ENCODE measurements around the gene ERN1. TPM values are rescaled to one million over a fixed set of nuclear protein-coding genes. Genes with fewer than 3 reads are reported as not detected.

Gene ERN1
- total RNA-seq, 1 experiment from 2014 or later = 79.5 TPM

DNA sequence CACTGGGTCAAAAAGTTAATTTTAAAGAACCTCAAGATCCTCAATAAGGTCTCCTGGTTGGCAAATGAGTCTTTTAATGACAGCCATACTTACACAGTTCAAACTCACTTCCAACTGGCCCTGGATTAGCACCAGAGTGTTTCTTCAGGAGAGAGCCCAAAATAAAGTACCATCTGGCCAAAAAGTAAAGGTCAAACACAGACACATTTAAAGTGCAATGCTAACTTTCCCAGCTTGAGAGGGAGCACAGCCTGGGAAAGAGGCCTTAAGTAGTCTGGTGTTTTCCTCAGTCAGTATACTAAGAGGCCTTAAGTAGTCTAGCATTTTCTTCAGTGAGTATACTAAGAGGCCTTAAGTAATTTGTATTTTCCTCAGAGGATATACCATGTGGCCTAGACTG is 46.6 kb upstream of the ERN1 start:
- no peak overlapping the region for H3K27ac Mint-ChIP-seq (ENCODE audit: low read depth, unreplicated experiment)
- TF ChIP-seq, protein P1, sequence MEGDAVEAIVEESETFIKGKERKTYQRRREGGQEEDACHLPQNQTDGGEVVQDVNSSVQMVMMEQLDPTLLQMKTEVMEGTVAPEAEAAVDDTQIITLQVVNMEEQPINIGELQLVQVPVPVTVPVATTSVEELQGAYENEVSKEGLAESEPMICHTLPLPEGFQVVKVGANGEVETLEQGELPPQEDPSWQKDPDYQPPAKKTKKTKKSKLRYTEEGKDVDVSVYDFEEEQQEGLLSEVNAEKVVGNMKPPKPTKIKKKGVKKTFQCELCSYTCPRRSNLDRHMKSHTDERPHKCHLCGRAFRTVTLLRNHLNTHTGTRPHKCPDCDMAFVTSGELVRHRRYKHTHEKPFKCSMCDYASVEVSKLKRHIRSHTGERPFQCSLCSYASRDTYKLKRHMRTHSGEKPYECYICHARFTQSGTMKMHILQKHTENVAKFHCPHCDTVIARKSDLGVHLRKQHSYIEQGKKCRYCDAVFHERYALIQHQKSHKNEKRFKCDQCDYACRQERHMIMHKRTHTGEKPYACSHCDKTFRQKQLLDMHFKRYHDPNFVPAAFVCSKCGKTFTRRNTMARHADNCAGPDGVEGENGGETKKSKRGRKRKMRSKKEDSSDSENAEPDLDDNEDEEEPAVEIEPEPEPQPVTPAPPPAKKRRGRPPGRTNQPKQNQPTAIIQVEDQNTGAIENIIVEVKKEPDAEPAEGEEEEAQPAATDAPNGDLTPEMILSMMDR (IDR thresholded peaks at IDR 0.05; ENCODE audit: unreplicated experiment) = no peak
- no peaks in the 10 kb centered on the region for H3K27me3 Mint-ChIP-seq (ENCODE audit: insufficient read depth, unreplicated experiment)
- no peak overlapping the region for H3K4me3 Mint-ChIP-seq (ENCODE audit: unreplicated experiment)
- intact Hi-C loops (cut with micrococcal nuclease) = no loop called here
- CTCF ChIA-PET = interaction anchor here (0.6 kb wide), 1 partner anchor 272 kb away, joined by 4 read pairs; no protein-coding TSS in a partner anchor
- H3K9me3 Mint-ChIP-seq (ENCODE audit: unreplicated experiment) = no peaks in the 10 kb centered on the region
- no peak for DNase-seq (ENCODE audit: unreplicated experiment)
- POLR2A ChIA-PET = interaction anchor here (1.5 to 2.0 kb wide), 2 partner anchors 30 to 87 kb away, joined by 3 to 8 read pairs; partner anchors contain the start of gene TEX2
- H3K36me3 Mint-ChIP-seq (ENCODE audit: insufficient read depth, unreplicated experiment) = peaks cover 84% of the 10 kb centered on the region
- no TSS peak for BruUV-seq (replicated peaks)
- H3K4me1 Mint-ChIP-seq (ENCODE audit: insufficient read depth, unreplicated experiment) = peaks cover 13% of the 10 kb centered on the region

DNA sequence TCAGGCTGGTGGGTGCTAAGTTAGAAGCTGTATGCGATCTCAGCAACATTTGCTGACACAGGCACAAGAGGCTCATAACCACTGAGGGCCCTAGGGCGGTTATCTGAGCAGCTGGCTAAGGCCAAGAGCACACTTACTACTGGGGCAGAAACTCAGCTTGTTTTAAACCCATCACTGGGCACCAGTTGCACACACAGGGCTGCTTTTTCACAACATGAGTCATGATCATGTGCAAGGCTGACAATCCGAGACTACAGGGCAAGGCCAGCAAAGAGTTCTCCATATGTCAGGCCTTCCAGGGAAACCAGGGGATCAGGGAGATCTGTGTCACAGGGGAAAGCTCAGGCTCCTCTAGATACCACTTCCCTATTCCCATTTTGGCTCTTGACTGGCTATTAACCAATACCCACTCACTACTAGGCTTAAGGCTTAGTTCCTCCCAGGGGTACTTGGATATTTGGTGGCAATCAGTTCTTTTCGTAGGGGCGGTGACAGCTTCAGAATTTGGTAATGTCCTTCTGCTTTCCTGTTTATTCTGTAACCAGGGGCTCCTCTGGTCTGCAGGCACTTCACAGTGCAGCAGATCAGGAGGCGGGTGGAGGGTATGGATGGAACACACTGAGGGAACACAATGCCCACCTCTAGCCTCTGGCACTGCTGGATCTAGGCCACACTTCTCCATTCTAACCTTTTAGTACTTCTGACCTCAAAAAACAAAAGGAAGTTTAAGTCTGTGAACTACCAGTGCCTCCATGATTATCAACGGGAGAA is 44.9 kb upstream of the ERN1 start:
- no peak overlapping the region for H3K4me3 Mint-ChIP-seq (ENCODE audit: unreplicated experiment)
- BruUV-seq (replicated peaks) = no TSS peak
- CTCF ChIA-PET = interaction anchor here (0.6 to 1.2 kb wide), 2 partner anchors 10 to 20 kb away, joined by 3 to 4 read pairs; no protein-coding TSS in a partner anchor
- POLR2A ChIA-PET = no interaction called here
- no peaks in the 10 kb centered on the region for H3K9me3 Mint-ChIP-seq (ENCODE audit: unreplicated experiment)
- peak; percentile 22 for DNase-seq (ENCODE audit: unreplicated experiment)
- intact Hi-C loops (cut with micrococcal nuclease) = no loop called here
- peaks cover 25% of the 10 kb centered on the region for H3K4me1 Mint-ChIP-seq (ENCODE audit: insufficient read depth, unreplicated experiment)
- no peaks in the 10 kb centered on the region for H3K27me3 Mint-ChIP-seq (ENCODE audit: insufficient read depth, unreplicated experiment)
- peaks cover 85% of the 10 kb centered on the region for H3K36me3 Mint-ChIP-seq (ENCODE audit: insufficient read depth, unreplicated experiment)
- TF ChIP-seq, protein P1 (IDR thresholded peaks at IDR 0.05; ENCODE audit: unreplicated experiment) = no peak
- H3K27ac Mint-ChIP-seq (ENCODE audit: low read depth, unreplicated experiment) = peak overlapping the region; percentile 75

DNA sequence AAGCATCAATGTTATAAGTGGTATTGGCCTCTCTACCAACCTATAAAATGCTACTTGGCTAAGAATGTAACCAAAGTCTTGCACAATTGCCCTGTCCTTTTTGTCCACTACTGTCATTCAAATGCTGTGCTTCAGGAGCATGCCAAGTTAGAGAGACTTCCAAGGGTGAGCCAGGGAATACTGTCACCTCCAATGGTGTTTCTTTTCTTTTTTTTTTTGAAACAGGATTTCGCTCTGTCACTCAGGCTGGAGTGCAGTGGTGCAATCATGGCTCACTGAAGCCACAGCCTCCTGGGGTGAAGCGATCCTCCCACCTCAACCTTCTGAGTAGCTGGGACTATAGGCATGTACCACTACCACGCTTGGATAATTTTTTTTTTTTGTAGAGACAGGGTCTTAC is 43.7 kb upstream of the ERN1 start:
- POLR2A ChIA-PET = no interaction called here
- peaks cover 86% of the 10 kb centered on the region for H3K36me3 Mint-ChIP-seq (ENCODE audit: insufficient read depth, unreplicated experiment)
- H3K27me3 Mint-ChIP-seq (ENCODE audit: insufficient read depth, unreplicated experiment) = no peaks in the 10 kb centered on the region
- H3K4me1 Mint-ChIP-seq (ENCODE audit: insufficient read depth, unreplicated experiment) = peaks cover 26% of the 10 kb centered on the region
- H3K4me3 Mint-ChIP-seq (ENCODE audit: unreplicated experiment) = no peak overlapping the region
- CTCF ChIA-PET = interaction anchor here (0.7 kb wide), 1 partner anchor 59 kb away, joined by 4 read pairs; no protein-coding TSS in a partner anchor
- no peak overlapping the region for H3K27ac Mint-ChIP-seq (ENCODE audit: low read depth, unreplicated experiment)
- BruUV-seq (replicated peaks) = no TSS peak
- DNase-seq (ENCODE audit: unreplicated experiment) = no peak
- intact Hi-C loops (cut with micrococcal nuclease) = no loop called here
- TF ChIP-seq, protein P1 (IDR thresholded peaks at IDR 0.05; ENCODE audit: unreplicated experiment) = no peak
- no peaks in the 10 kb centered on the region for H3K9me3 Mint-ChIP-seq (ENCODE audit: unreplicated experiment)

DNA sequence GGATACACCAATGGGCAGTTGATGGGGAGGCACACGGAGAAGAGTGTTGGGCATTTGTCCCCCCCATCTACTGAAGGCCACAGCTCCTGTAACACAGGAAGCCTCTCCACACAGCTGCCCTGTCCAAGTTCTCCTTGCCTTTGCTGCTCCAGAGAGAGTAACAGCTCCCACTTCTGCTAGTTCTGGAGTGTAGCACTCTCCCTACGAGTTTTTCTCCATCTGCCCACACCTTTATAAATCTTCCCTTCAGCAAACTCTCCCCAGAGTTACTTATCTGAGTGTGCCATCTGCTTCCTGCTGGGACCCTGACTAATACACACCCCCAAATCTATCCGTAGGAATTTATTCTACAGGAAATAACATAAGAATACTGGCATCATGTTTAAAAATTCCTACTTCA is 42.6 kb upstream of the ERN1 start:
- Mint-ChIP-seq H3K36me3 (ENCODE audit: insufficient read depth, unreplicated experiment) (peaks cover 86% of the 10 kb centered on the region), H3K4me1 (ENCODE audit: insufficient read depth, unreplicated experiment) (peaks cover 26% of the 10 kb centered on the region), H3K27ac (ENCODE audit: low read depth, unreplicated experiment) (no peak overlapping the region), H3K27me3 (ENCODE audit: insufficient read depth, unreplicated experiment) (no peaks in the 10 kb centered on the region), H3K4me3 (ENCODE audit: unreplicated experiment) (no peak overlapping the region), H3K9me3 (ENCODE audit: unreplicated experiment) (no peaks in the 10 kb centered on the region)
- DNase-seq (ENCODE audit: unreplicated experiment) = no peak
- no TSS peak for BruUV-seq (replicated peaks)
- TF ChIP-seq, protein P1 (IDR thresholded peaks at IDR 0.05; ENCODE audit: unreplicated experiment) = no peak
- intact Hi-C loops (cut with micrococcal nuclease) = no loop called here
- POLR2A ChIA-PET = interaction anchor here (0.6 kb wide), 2 partner anchors 26 to 559 kb away, joined by 3 read pairs; no protein-coding TSS in a partner anchor
- CTCF ChIA-PET = no interaction called here
